ENCODE measurements around the gene BARHL1.

Gene BARHL1

GRCh38 chr9:132610661-132611060 lies 28.3 kb downstream of the BARHL1 start:
- no peaks in the 10 kb centered on the region for H3K27me3 ChIP-seq (ENCODE audit: insufficient read depth, low read length)
- H3K4me1 ChIP-seq (ENCODE audit: insufficient read depth, low read length, severe bottlenecking): no peaks in the 10 kb centered on the region
- no peaks in the 10 kb centered on the region for H3K9me2 ChIP-seq (ENCODE audit: low read depth, low read length)
- no peaks in the 10 kb centered on the region for H3K9me3 ChIP-seq (ENCODE audit: low read length)
- no peak overlapping the region for H3K4me2 ChIP-seq (ENCODE audit: low read length)
- H3K27ac ChIP-seq (ENCODE audit: low read depth, low read length, poor library complexity, severe bottlenecking): no peak overlapping the region
- no peak overlapping the region for H3K4me3 ChIP-seq (ENCODE audit: low read depth, low read length, poor library complexity, severe bottlenecking)
- TF ChIP-seq EZH2 (IDR thresholded peaks at IDR 0.05; ENCODE audit: borderline replicate concordance, low read length) (no peak), CTCF (IDR thresholded peaks at IDR 0.05; ENCODE audit: low read length) (no peak)
- no peaks in the 10 kb centered on the region for H3K79me2 ChIP-seq (ENCODE audit: insufficient read depth, low read length)
- peaks cover 72% of the 10 kb centered on the region for H3K36me3 ChIP-seq (ENCODE audit: insufficient read depth, low read length)
- no peaks in the 10 kb centered on the region for H4K20me1 ChIP-seq (ENCODE audit: insufficient read depth, low read length)
- H3F3A ChIP-seq (ENCODE audit: insufficient read depth, low read length): no peaks in the 10 kb centered on the region
- no peak overlapping the region for H2AFZ ChIP-seq (ENCODE audit: low read length)
- H3K9ac ChIP-seq (ENCODE audit: low read length): no peak overlapping the region

GRCh38 chr9:132614324-132614723 lies 31.9 kb downstream of the BARHL1 start:
- no peak overlapping the region for H2AFZ ChIP-seq (ENCODE audit: low read length)
- H3K4me1 ChIP-seq (ENCODE audit: insufficient read depth, low read length, severe bottlenecking): no peaks in the 10 kb centered on the region
- H3K27me3 ChIP-seq (ENCODE audit: insufficient read depth, low read length): no peaks in the 10 kb centered on the region
- H3K9me3 ChIP-seq (ENCODE audit: low read length): no peaks in the 10 kb centered on the region
- peaks cover 86% of the 10 kb centered on the region for H3K36me3 ChIP-seq (ENCODE audit: insufficient read depth, low read length)
- no peak overlapping the region for H3K27ac ChIP-seq (ENCODE audit: low read depth, low read length, poor library complexity, severe bottlenecking)
- H3K4me3 ChIP-seq (ENCODE audit: low read depth, low read length, poor library complexity, severe bottlenecking): no peak overlapping the region
- no peaks in the 10 kb centered on the region for H3F3A ChIP-seq (ENCODE audit: insufficient read depth, low read length)
- H3K79me2 ChIP-seq (ENCODE audit: insufficient read depth, low read length): no peaks in the 10 kb centered on the region
- no peak overlapping the region for H3K4me2 ChIP-seq (ENCODE audit: low read length)
- H3K9me2 ChIP-seq (ENCODE audit: low read depth, low read length): no peaks in the 10 kb centered on the region
- no peak overlapping the region for H3K9ac ChIP-seq (ENCODE audit: low read length)
- no peaks in the 10 kb centered on the region for H4K20me1 ChIP-seq (ENCODE audit: insufficient read depth, low read length)
- TF ChIP-seq CTCF (IDR thresholded peaks at IDR 0.05; ENCODE audit: low read length) (no peak), EZH2 (IDR thresholded peaks at IDR 0.05; ENCODE audit: borderline replicate concordance, low read length) (no peak)

- Histone ChIP-seq H3K4me3 (ENCODE audit: low read depth, low read length, poor library complexity, severe bottlenecking) (no peak overlapping the region), H3K36me3 (ENCODE audit: insufficient read depth, low read length) (peaks cover 77% of the 10 kb centered on the region), H3K4me1 (ENCODE audit: insufficient read depth, low read length, severe bottlenecking) (no peaks in the 10 kb centered on the region), H3K27ac (ENCODE audit: low read depth, low read length, poor library complexity, severe bottlenecking) (no peak overlapping the region), H3K9me3 (ENCODE audit: low read length) (no peaks in the 10 kb centered on the region), H3K79me2 (ENCODE audit: insufficient read depth, low read length) (no peaks in the 10 kb centered on the region), H3K9ac (ENCODE audit: low read length) (no peak overlapping the region), H3K9me2 (ENCODE audit: low read depth, low read length) (no peaks in the 10 kb centered on the region), H3F3A (ENCODE audit: insufficient read depth, low read length) (no peaks in the 10 kb centered on the region), H2AFZ (ENCODE audit: low read length) (no peak overlapping the region), H4K20me1 (ENCODE audit: insufficient read depth, low read length) (no peaks in the 10 kb centered on the region), H3K27me3 (ENCODE audit: insufficient read depth, low read length) (no peaks in the 10 kb centered on the region), H3K4me2 (ENCODE audit: low read length) (no peak overlapping the region)
- TF ChIP-seq EZH2 (IDR thresholded peaks at IDR 0.05; ENCODE audit: borderline replicate concordance, low read length): no peak
- TF ChIP-seq CTCF (IDR thresholded peaks at IDR 0.05; ENCODE audit: low read length): no peak
These were observed 33.4 kb downstream of the BARHL1 start for GRCh38 chr9:132615774-132616173.
